H9 (cell line): ENCODE measurements around the gene TRIP10. TPM values are rescaled to one million over a fixed set of nuclear protein-coding genes. Genes with fewer than 3 reads are reported as not detected.

Experiments used
- DNase-seq: peaks from one replicate; pipeline ENCODE4 v3.0.0-alpha.2; 2017
- H2AFZ ChIP-seq: one replicate; pipeline ENCODE4 v1.6.1; 2013; ENCODE audit warnings: mild to moderate bottlenecking, low read length, control low read depth, moderate library complexity
- H2AK5ac ChIP-seq: 2 replicates; pipeline ENCODE4 v1.6.1; 2013; ENCODE audit warnings: low read length, control low read depth, mixed read lengths; ENCODE audit not compliant: insufficient read length
- H2BK120ac ChIP-seq: one replicate; pipeline ENCODE4 v1.6.1; 2013; ENCODE audit warnings: low read depth, mild to moderate bottlenecking, low read length, control low read depth, inconsistent platforms; ENCODE audit not compliant: poor library complexity, severe bottlenecking
- H2BK12ac ChIP-seq: 2 replicates; pipeline ENCODE4 v1.6.1; 2013; ENCODE audit warnings: low read length, control low read depth, mixed read lengths, low read depth; ENCODE audit not compliant: insufficient read length
- H2BK15ac ChIP-seq: 2 replicates; pipeline ENCODE4 v1.6.1; 2013; ENCODE audit warnings: low read depth, low read length, control low read depth
- H2BK20ac ChIP-seq: one replicate; pipeline ENCODE4 v1.6.1; 2013; ENCODE audit warnings: low read depth, mild to moderate bottlenecking, low read length, control low read depth, inconsistent platforms; ENCODE audit not compliant: poor library complexity, severe bottlenecking
- H2BK5ac ChIP-seq: 2 replicates; pipeline ENCODE4 v1.6.1; 2013; ENCODE audit warnings: low read length, control low read depth, mixed read lengths; ENCODE audit not compliant: insufficient read length
- H3K14ac ChIP-seq: 2 replicates; pipeline ENCODE4 v1.6.1; 2013; ENCODE audit warnings: low read length, control low read depth; ENCODE audit not compliant: insufficient read depth
- H3K18ac ChIP-seq: 2 replicates; pipeline ENCODE4 v1.6.1; 2013; ENCODE audit warnings: low read depth, mild to moderate bottlenecking, mixed read lengths, low read length, control low read depth; ENCODE audit not compliant: insufficient read length
- H3K23ac ChIP-seq: 2 replicates; pipeline ENCODE4 v1.6.1; 2013; ENCODE audit warnings: low read length, control low read depth, mixed read lengths, low read depth; ENCODE audit not compliant: insufficient read length
- H3K23me2 ChIP-seq: 2 replicates; pipeline ENCODE4 v1.6.1; 2013; ENCODE audit warnings: low read depth, mild to moderate bottlenecking, mixed read lengths, low read length, control low read depth; ENCODE audit not compliant: insufficient read length, poor library complexity, severe bottlenecking
- H3K27ac ChIP-seq: 2 replicates; pipeline ENCODE4 v1.5.1; 2013; ENCODE audit warnings: low read length, control low read depth, mixed read lengths, low read depth; ENCODE audit not compliant: insufficient read length
- H3K27me3 ChIP-seq: 2 replicates; pipeline ENCODE4 v1.6.1; 2013; ENCODE audit warnings: low read length, control low read depth, inconsistent platforms; ENCODE audit not compliant: insufficient read depth
- H3K4ac ChIP-seq: 2 replicates; pipeline ENCODE4 v1.6.1; 2013; ENCODE audit warnings: low read depth, mild to moderate bottlenecking, control low read depth, inconsistent platforms, low read length, moderate library complexity
- H3K4me1 ChIP-seq: 2 replicates; pipeline ENCODE4 v1.6.1; 2013; ENCODE audit warnings: low read length, control low read depth, inconsistent platforms; ENCODE audit not compliant: insufficient read depth
- H3K4me2 ChIP-seq: 2 replicates; pipeline ENCODE4 v1.6.1; 2013; ENCODE audit warnings: low read length, control low read depth, mixed read lengths; ENCODE audit not compliant: insufficient read length, insufficient read depth
- H3K56ac ChIP-seq: 2 replicates; pipeline ENCODE4 v1.6.1; 2013; ENCODE audit warnings: low read depth, mild to moderate bottlenecking, mixed read lengths, low read length, control low read depth; ENCODE audit not compliant: insufficient read length
- H3K79me1 ChIP-seq: 2 replicates; pipeline ENCODE4 v1.6.1; 2013; ENCODE audit warnings: low read depth, mild to moderate bottlenecking, moderate library complexity, low read length, control low read depth, inconsistent platforms; ENCODE audit not compliant: insufficient read depth, poor library complexity, severe bottlenecking
- H3K79me2 ChIP-seq: 2 replicates; pipeline ENCODE4 v1.6.1; 2013; ENCODE audit warnings: low read length, control low read depth, inconsistent platforms; ENCODE audit not compliant: insufficient read depth
- H3K9ac ChIP-seq: 2 replicates; pipeline ENCODE4 v1.6.1; 2013; ENCODE audit warnings: low read length, control low read depth, mixed read lengths; ENCODE audit not compliant: insufficient read length; ENCODE audit errors: extremely low read depth
- H3K9me3 ChIP-seq: one replicate; pipeline ENCODE4 v1.6.1; 2013; ENCODE audit warnings: low read depth, low read length, inconsistent platforms; ENCODE audit not compliant: control insufficient read depth
- H3T11ph ChIP-seq: one replicate; pipeline ENCODE4 v1.6.1; 2013; ENCODE audit warnings: mild to moderate bottlenecking, low read length, control low read depth, inconsistent platforms
- H4K20me1 ChIP-seq: one replicate; pipeline ENCODE4 v1.6.1; 2013; ENCODE audit not compliant: control insufficient read depth, insufficient read length, insufficient read depth
- H4K5ac ChIP-seq: 2 replicates; pipeline ENCODE4 v1.6.1; 2013; ENCODE audit warnings: low read depth, mild to moderate bottlenecking, mixed read lengths, low read length, control low read depth; ENCODE audit not compliant: insufficient read length
- H4K8ac ChIP-seq: replicated peaks from 2 replicates; pipeline ENCODE4 v1.6.1; 2013; ENCODE audit warnings: low read length, control low read depth, mixed read lengths, low read depth; ENCODE audit not compliant: insufficient read length
- H4K91ac ChIP-seq: 2 replicates; pipeline ENCODE4 v1.6.1; 2013; ENCODE audit warnings: low read depth, mild to moderate bottlenecking, moderate library complexity, mixed read lengths, low read length, control low read depth; ENCODE audit not compliant: insufficient read length
- H3K27ac Mint-ChIP-seq, 3 experiments: 2 replicates in 2 of 3; 3 replicates in 1 of 3; pipeline ENCODE4 v1.8.0; 2020 to 2021; ENCODE audit warnings: mixed read lengths in 3 of 3, mild to moderate bottlenecking in 1 of 3, moderate library complexity in 1 of 3
- H3K27me3 Mint-ChIP-seq: 2 replicates; pipeline ENCODE4 v1.8.0; 2021; ENCODE audit warnings: low read depth, mild to moderate bottlenecking, moderate library complexity, mixed read lengths
- H3K36me3 Mint-ChIP-seq, 3 experiments: 2 replicates in 2 of 3; 3 replicates in 1 of 3; pipeline ENCODE4 v1.8.0; 2020 to 2021; ENCODE audit warnings: low read depth in 3 of 3, mixed read lengths in 3 of 3; ENCODE audit not compliant: insufficient read depth in 1 of 3
- H3K4me1 Mint-ChIP-seq, 2 experiments: 2 replicates each; pipeline ENCODE4 v1.8.0; 2020; ENCODE audit warnings: mixed read lengths in 2 of 2
- H3K4me3 Mint-ChIP-seq, 2 experiments: 2 replicates in 1 of 2; 3 replicates in 1 of 2; pipeline ENCODE4 v1.8.0; 2020 to 2021; ENCODE audit warnings: mild to moderate bottlenecking in 2 of 2, mixed read lengths in 2 of 2, moderate library complexity in 1 of 2
- H3K9me3 Mint-ChIP-seq, 2 experiments: 2 replicates in 1 of 2; 3 replicates in 1 of 2; pipeline ENCODE4 v1.8.0; 2020; ENCODE audit warnings: mild to moderate bottlenecking in 2 of 2, mixed read lengths in 2 of 2, moderate library complexity in 1 of 2
- WGBS: extraction: QIAGEN DNeasy Blood & Tissue Kit; methylation state at CpG from one replicate; pipeline ENCODE4 v1.1.7; 2013; ENCODE audit warnings: missing lambda C conversion rate, low lambda C conversion rate, mixed read lengths; ENCODE audit not compliant: insufficient read length; ENCODE audit errors: extremely low coverage; 5-methylcytosine and 5-hydroxymethylcytosine counted together
- total RNA-seq: library from RNA; stranded (reverse); gene quantifications from 2 replicates; pipeline ENCODE4 v1.2.1, GENCODE V29; 2021
- TF ChIP-seq, protein P1 (sequence below): fragments of 200-600 bp; sonication (generic); conservative IDR thresholded peaks from 3 replicates; pipeline ENCODE4 v1.8.0; 2021; ENCODE audit warnings: antibody characterized with exemption, mild to moderate bottlenecking

The TRIP10 gene
- total RNA-seq, 1 experiment from 2014 or later: 56.4 TPM

DNA sequence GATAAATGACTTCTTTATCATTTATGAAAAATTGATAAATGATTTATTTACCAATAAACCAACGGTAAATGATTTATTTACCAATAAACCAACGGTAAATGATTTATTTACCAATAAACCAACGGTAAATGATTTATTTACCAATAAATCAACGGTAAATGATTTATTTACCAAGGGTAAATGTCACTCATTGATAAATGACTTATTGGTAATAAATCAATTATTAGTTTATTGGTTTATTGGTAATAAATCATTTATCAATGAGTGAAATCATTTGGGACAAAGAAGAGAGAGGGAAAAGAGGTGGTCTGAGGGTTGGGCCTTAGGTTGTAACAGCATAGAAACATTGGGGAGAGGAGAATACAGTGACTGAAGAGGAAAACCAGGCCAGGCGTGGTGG is 54.5 kb downstream of the TRIP10 start:
- H3K9me3 Mint-ChIP-seq: peaks cover 48 to 76% of the 10 kb centered on the region in 2 experiments
- H3K9me3 ChIP-seq: peaks cover 24% of the 10 kb centered on the region

More for the DNA sequence above, 54.5 kb downstream of the TRIP10 start:
- no CpG with 5 or more reads among the region's 5 CpGs for WGBS
- H2BK15ac ChIP-seq: no peak overlapping the region
- Mint-ChIP-seq H3K27me3 (peaks cover 14% of the 10 kb centered on the region), H3K36me3 (peaks cover 0 to 18% (median 16%) of the 10 kb centered on the region in 3 experiments; a peak in 5 of 7 replicates), H3K27ac (no peak overlapping the region), H3K4me3 (no peak overlapping the region), H3K4me1 (no peaks in the 10 kb centered on the region)
- no peak overlapping the region for H3K4ac ChIP-seq
- no peak overlapping the region for H3K27ac ChIP-seq
- H3K79me2 ChIP-seq: no peaks in the 10 kb centered on the region
- H3K4me2 ChIP-seq: no peak overlapping the region
- H4K91ac ChIP-seq: no peak overlapping the region
- no peak overlapping the region for H3T11ph ChIP-seq
- H2BK20ac ChIP-seq: no peak overlapping the region
- no peak overlapping the region for H4K5ac ChIP-seq
- H4K20me1 ChIP-seq: no peaks in the 10 kb centered on the region
- H4K8ac ChIP-seq: no peak overlapping the region
- no peak overlapping the region for H3K9ac ChIP-seq
- no peaks in the 10 kb centered on the region for H3K23me2 ChIP-seq
- H3K23ac ChIP-seq: no peak overlapping the region
- no peak overlapping the region for H2AFZ ChIP-seq
- no peak overlapping the region for H3K56ac ChIP-seq
- no peak overlapping the region for H3K14ac ChIP-seq
- no peaks in the 10 kb centered on the region for H3K79me1 ChIP-seq
- H3K27me3 ChIP-seq: no peaks in the 10 kb centered on the region
- TF ChIP-seq, protein P1, sequence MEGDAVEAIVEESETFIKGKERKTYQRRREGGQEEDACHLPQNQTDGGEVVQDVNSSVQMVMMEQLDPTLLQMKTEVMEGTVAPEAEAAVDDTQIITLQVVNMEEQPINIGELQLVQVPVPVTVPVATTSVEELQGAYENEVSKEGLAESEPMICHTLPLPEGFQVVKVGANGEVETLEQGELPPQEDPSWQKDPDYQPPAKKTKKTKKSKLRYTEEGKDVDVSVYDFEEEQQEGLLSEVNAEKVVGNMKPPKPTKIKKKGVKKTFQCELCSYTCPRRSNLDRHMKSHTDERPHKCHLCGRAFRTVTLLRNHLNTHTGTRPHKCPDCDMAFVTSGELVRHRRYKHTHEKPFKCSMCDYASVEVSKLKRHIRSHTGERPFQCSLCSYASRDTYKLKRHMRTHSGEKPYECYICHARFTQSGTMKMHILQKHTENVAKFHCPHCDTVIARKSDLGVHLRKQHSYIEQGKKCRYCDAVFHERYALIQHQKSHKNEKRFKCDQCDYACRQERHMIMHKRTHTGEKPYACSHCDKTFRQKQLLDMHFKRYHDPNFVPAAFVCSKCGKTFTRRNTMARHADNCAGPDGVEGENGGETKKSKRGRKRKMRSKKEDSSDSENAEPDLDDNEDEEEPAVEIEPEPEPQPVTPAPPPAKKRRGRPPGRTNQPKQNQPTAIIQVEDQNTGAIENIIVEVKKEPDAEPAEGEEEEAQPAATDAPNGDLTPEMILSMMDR: no peak
- no peaks in the 10 kb centered on the region for H3K4me1 ChIP-seq
- no peak overlapping the region for H3K18ac ChIP-seq
- no peak overlapping the region for H2BK120ac ChIP-seq
- no peak overlapping the region for H2AK5ac ChIP-seq
- no peak for DNase-seq
- no peak overlapping the region for H2BK5ac ChIP-seq
- H2BK12ac ChIP-seq: no peak overlapping the region
